ENCODE results near the gene MACROD2. TPM values are rescaled to one million over a fixed set of nuclear protein-coding genes. Genes with fewer than 3 reads are reported as not detected.

MACROD2 gene
- total and polyA plus RNA-seq, 2 of the 4 experiments (the other 2 are of a cell fraction) = not detected

- H2BK15ac ChIP-seq (ENCODE audit: low read depth, low read length) = no peak overlapping the region
- H3K4me1 ChIP-seq (ENCODE audit: control insufficient read depth, insufficient read depth, low read length) = no peaks in the 10 kb centered on the region
- no CpG with 5 or more reads among the region's 2 CpGs for WGBS, 2 experiments (ENCODE audit: extremely low coverage in 2 of 2, insufficient read length in 1 of 2)
- H2AK9ac ChIP-seq (replicated peaks; ENCODE audit: low read depth, low read length, poor library complexity) = no peak overlapping the region
- no peak overlapping the region for H3K56ac ChIP-seq (ENCODE audit: extremely low read depth, insufficient read depth, low read length)
- no peak overlapping the region for H3K9ac ChIP-seq (ENCODE audit: low read depth, low read length)
- no peaks in the 10 kb centered on the region for H3K36me3 ChIP-seq (ENCODE audit: control insufficient read depth, insufficient read depth, low read length)
- TF ChIP-seq CEBPB (IDR thresholded peaks at IDR 0.05; ENCODE audit: low read depth, low read length) = no peak
- no peak for TF ChIP-seq POLR2A (IDR thresholded peaks at IDR 0.05; ENCODE audit: low read depth, low read length)
- no peak for TF ChIP-seq CHD1 (IDR thresholded peaks at IDR 0.05; ENCODE audit: low read depth, low read length)
- TF ChIP-seq RCOR1 (IDR thresholded peaks at IDR 0.05; ENCODE audit: insufficient replicate concordance, low read length) = no peak
- TF ChIP-seq MAFK (IDR thresholded peaks at IDR 0.05; ENCODE audit: low read depth, low read length) = no peak
- no peak for TF ChIP-seq FOS (IDR thresholded peaks at IDR 0.05; ENCODE audit: low read depth, low read length)
- TF ChIP-seq RAD21 (IDR thresholded peaks at IDR 0.05; ENCODE audit: low read length) = no peak
- no peak for TF ChIP-seq NFE2L2 (IDR thresholded peaks at IDR 0.05; ENCODE audit: low read depth, low read length)
- TF ChIP-seq MXI1 (IDR thresholded peaks at IDR 0.05; ENCODE audit: borderline replicate concordance, low read depth, low read length) = no peak
- TF ChIP-seq BHLHE40 (IDR thresholded peaks at IDR 0.05; ENCODE audit: low read depth, low read length) = no peak
- no peak for TF ChIP-seq USF2 (IDR thresholded peaks at IDR 0.05; ENCODE audit: low read depth, low read length)
- TF ChIP-seq ELK1 (IDR thresholded peaks at IDR 0.05; ENCODE audit: borderline replicate concordance, low read depth, low read length) = no peak
- no peak for TF ChIP-seq SMC3 (IDR thresholded peaks at IDR 0.05; ENCODE audit: low read depth, low read length)
- TF ChIP-seq CTCF (conservative IDR thresholded peaks at IDR 0.05; ENCODE audit: low read depth, low read length) = no peak
- no peak for TF ChIP-seq MAZ (IDR thresholded peaks at IDR 0.05; ENCODE audit: borderline replicate concordance, low read depth, low read length)
- H4K8ac ChIP-seq (ENCODE audit: low read depth in 2 of 2, low read length in 2 of 2) = no peak overlapping the region
- no peak overlapping the region for H2BK20ac ChIP-seq (ENCODE audit: low read depth, low read length)
- no peak overlapping the region for H3K23ac ChIP-seq (ENCODE audit: low read depth, low read length)
- no peaks in the 10 kb centered on the region for H3K27me3 ChIP-seq (ENCODE audit: control insufficient read depth, insufficient read depth, low read length)
- no peak overlapping the region for H4K91ac ChIP-seq (ENCODE audit: insufficient read depth, low read depth, low read length)
- no peak overlapping the region for H2BK120ac ChIP-seq (ENCODE audit: low read depth, low read length)
- no peak overlapping the region for H2AFZ ChIP-seq (replicated peaks; ENCODE audit: low read length, poor library complexity)
- dilution Hi-C loops (cut with HindIII; ENCODE audit: low sequenced_read_pairs, unreplicated experiment) (no loop called here), intact Hi-C loops (cut with micrococcal nuclease) (no loop called here), in situ Hi-C loops (cut with MboI; ENCODE audit: low sequenced_read_pairs) (no loop called here)
- no peak overlapping the region for H2BK5ac ChIP-seq (ENCODE audit: low read depth, low read length, poor library complexity, severe bottlenecking)
- H3K9me1 ChIP-seq (ENCODE audit: insufficient read depth, low read length) = no peaks in the 10 kb centered on the region
- no peak overlapping the region for H2AK5ac ChIP-seq (ENCODE audit: low read depth, low read length)
- no TSS peak for BruUV-seq (replicated peaks)
- H3K4me3 ChIP-seq (ENCODE audit: insufficient read depth, low read depth, low read length) = no peak overlapping the region
- ChIA-PET CTCF (no interaction called here), POLR2A (ENCODE audit: unreplicated experiment) (no interaction called here)
- H3K18ac ChIP-seq (ENCODE audit: low read depth, low read length) = no peak overlapping the region
- H3K4me2 ChIP-seq (ENCODE audit: low read depth, low read length) = no peak overlapping the region
- H3K14ac ChIP-seq (replicated peaks; ENCODE audit: low read depth, low read length) = no peak overlapping the region
- H4K5ac ChIP-seq (ENCODE audit: low read depth, low read length) = no peak overlapping the region
- no peak for DNase-seq
- no peak for ATAC-seq (ENCODE audit: low read depth)
- no peaks in the 10 kb centered on the region for H4K20me1 ChIP-seq (ENCODE audit: insufficient read depth, low read length)
- no peak overlapping the region for H3K27ac ChIP-seq (ENCODE audit: insufficient read depth, low read length)
- no peak overlapping the region for H3K4ac ChIP-seq (ENCODE audit: low read depth, low read length)
- peaks cover 9% of the 10 kb centered on the region for H3K9me3 ChIP-seq (ENCODE audit: control insufficient read depth, insufficient read depth, low read length)
- no peaks in the 10 kb centered on the region for H3K79me1 ChIP-seq (ENCODE audit: low read depth in 1 of 2, low read length in 2 of 2)
Observed at GRCh38 chr20:16059841-16060240, 2064.5 kb downstream of the MACROD2 start.

Measured in IMR-90 (cell line).